Fibroblast of pulmonary artery (primary cell): ENCODE data around the gene KANSL1L.
"Not testable (repeated sequence)": the region's sequence is repeated elsewhere in the genome, so short reads cannot be mapped to it uniquely, and the experiment has no call there.

Experiments
- DNase-seq: peaks from one replicate; pipeline ENCODE4 v3.0.0-alpha.2; 2010; ENCODE audit warnings: low read depth
- H3K4me3 ChIP-seq: replicated peaks from 2 replicates; pipeline ENCODE4 v1.5.1; 2011; ENCODE audit warnings: low read depth, mild to moderate bottlenecking, control low read depth, low read length, moderate library complexity
- CTCF ChIP-seq: IDR thresholded peaks from 2 replicates; pipeline ENCODE4 v1.5.1; 2011; ENCODE audit warnings: mild to moderate bottlenecking, control low read depth, low read length, inconsistent platforms; ENCODE audit errors: missing control alignments

Gene KANSL1L

DNA sequence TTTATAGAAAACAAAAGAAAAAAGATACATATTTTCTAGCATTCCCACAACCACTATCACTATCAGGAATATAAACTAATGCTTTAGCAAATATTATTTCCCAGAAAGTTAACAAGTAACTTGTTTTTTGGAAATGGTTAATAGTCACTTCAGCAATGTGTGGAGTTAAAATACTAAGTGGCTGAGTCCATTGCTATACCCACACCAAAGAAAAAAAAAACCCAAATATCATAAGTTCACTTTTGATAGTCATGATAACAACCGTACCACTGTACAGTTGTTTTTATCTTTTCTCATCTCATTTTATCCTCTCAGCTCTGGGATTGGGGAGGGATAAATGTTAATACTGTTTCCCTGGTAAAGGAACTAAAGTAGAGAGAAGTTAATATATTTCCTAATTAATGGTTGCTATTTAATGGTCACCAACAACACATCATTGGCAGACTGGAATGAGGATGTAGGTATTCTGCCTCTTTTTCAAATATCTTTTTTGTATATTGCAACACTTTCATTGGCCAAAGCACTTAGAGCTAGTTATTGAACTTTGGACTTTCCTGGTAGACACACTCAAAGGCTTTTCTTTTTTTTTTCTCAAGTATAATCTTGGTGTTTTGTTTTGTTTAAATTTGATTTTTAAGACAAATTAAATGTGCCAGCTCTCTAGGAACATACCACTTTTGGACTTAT is 18.4 kb upstream of the KANSL1L start:
- no peak for TF ChIP-seq CTCF
- DNase-seq = no peak
- H3K4me3 ChIP-seq = no peak overlapping the region

DNA sequence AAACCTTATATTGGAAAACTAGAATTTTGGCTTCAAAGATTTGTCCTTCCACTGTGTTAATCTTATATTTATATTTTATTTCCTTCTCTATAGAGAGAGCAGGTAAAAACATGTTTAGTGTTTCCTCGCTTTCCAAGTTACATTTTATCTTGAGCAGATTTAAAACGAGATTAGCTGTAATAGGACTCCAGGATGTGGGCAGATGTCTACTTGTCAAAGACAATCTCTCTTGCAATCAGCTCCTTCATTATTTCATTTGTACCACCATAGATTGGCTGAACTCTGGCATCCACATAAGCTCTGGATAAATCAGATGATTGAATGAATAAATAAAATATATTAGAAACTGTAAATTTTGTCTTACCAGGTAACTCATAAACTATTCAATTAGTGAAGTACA is 17.5 kb upstream of the KANSL1L start:
- TF ChIP-seq CTCF = no peak
- DNase-seq = no peak
- no peak overlapping the region for H3K4me3 ChIP-seq

GRCh38 chr2:210188190-210188589 is 17.0 kb upstream of the KANSL1L start:
- TF ChIP-seq CTCF = no peak
- H3K4me3 ChIP-seq = no peak overlapping the region
- DNase-seq = no peak

GRCh38 chr2:210183936-210184335 is 12.7 kb upstream of the KANSL1L start:
- not testable (repeated sequence) for H3K4me3 ChIP-seq, DNase-seq

- not testable (repeated sequence) for H3K4me3 ChIP-seq, DNase-seq
Observed at GRCh38 chr2:210181606-210182088, 10.4 kb upstream of the KANSL1L start.

GRCh38 chr2:210181033-210181605 is 9.9 kb upstream of the KANSL1L start:
- not testable (repeated sequence) for DNase-seq, H3K4me3 ChIP-seq

DNA sequence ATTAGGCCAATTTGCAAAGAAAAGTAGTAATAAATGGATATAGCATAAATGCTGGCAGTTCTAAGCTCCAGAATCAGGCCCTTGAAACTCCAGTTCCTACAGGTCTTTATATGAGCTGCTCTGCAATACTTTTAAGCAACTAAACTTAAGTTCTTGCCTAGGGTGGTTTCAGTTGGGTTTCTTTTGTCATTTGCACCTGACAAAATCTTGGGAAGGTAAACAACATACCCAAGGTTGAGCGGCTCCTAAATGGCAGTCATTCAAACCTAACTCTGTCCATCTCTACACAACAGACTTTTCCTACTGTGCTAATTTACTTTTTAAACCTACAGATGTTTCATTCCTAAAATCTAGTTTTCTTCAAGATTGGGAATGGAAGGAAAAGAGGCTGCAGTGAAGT is 9.3 kb upstream of the KANSL1L start:
- DNase-seq = no peak
- no peak overlapping the region for H3K4me3 ChIP-seq
- no peak for TF ChIP-seq CTCF

GRCh38 chr2:210179351-210179990 is 8.3 kb upstream of the KANSL1L start:
- no peak overlapping the region for H3K4me3 ChIP-seq
- DNase-seq = no peak
- TF ChIP-seq CTCF = no peak
